8988T (cell line): ENCODE results near the gene NAA20.

ENCODE experiments used
- DNase-seq: peaks from one replicate; pipeline ENCODE4 v3.0.0; 2011

The NAA20 gene

DNA sequence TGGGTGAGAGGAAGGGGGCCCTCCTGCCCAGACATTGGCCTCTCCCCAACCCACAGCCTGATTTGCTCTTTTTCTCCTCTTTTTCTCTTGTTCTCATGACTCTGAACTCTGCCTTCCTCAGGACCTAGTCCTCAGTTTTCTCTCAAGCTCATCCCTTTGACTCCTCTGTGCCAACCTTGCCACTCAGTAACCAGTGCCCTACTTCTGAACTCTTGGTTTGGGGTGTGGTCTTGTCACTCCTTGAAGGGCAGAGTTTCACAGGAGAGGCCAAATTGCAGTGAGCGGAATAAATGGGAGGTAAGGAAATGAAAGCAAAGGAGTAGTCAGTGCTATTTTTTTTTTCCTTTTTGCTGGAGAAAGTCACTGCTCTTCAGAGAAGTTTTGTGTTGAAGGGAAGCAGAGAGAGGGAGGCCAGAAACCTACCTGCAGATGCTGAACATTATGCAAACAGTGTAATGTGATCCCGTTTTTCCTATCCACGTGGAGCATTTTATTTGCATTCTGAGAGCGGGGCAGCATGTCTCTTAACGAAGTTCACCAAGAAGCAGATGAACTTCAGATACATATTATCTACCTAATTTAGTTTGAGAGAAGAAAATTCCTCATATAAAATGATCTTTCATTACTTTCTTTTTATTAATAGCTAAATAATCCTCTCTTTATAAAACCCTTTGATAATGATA lies 62.1 kb downstream of the NAA20 start:
- DNase-seq = no peak
